ENCODE measurements around the gene PTH2.

GRCh38 chr19:49469828-49470614 is 46.8 kb upstream of the PTH2 start:
- no peak for TF ChIP-seq ZFX (IDR thresholded peaks at IDR 0.05)
- TF ChIP-seq CTCF (conservative IDR thresholded peaks at IDR 0.05): no peak

All from C4-2B (cell line).